Measurements from ENCODE around the gene NSD2. TPM values are rescaled to one million over a fixed set of nuclear protein-coding genes. Genes with fewer than 3 reads are reported as not detected.
A peak's percentile ranks its signal among the peaks of the same experiment; 100 is the strongest.
"Not testable (repeated sequence)": the region's sequence is repeated elsewhere in the genome, so short reads cannot be mapped to it uniquely, and the experiment has no call there.

Gene NSD2
- total and polyA plus RNA-seq, 2 donors (not counting 1 experiment from before 2014, with no cell fraction given), result 14.2 to 64.8 TPM

GRCh38 chr4:2003361-2003760, 132.2 kb downstream of the NSD2 start:
- intact Hi-C loops (cut with micrococcal nuclease), result loop anchor here (10.0 kb wide), 1 partner anchor 241 kb away; the partner anchor contains the start of genes HAUS3 and POLN
- H3K27ac ChIP-seq (ENCODE audit: low read length in 2 of 2); H3K4me2 ChIP-seq (replicated peaks; ENCODE audit: low read depth, low read length, poor library complexity, severe bottlenecking); H3K27me3 ChIP-seq (replicated peaks in 1 of 4; ENCODE audit: control extremely low read depth in 1 of 4, control insufficient read depth in 3 of 4, insufficient read depth in 4 of 4, low read length in 3 of 4); H3K9ac ChIP-seq (ENCODE audit: low read length); DNase-seq; H3K4me3 Mint-ChIP-seq; H3K4me3 ChIP-seq (ENCODE audit: control extremely low read depth in 1 of 5, extremely low read depth in 1 of 5, insufficient read depth in 1 of 5, low read depth in 2 of 5, low read length in 4 of 5); CTCF ChIA-PET; H3K9me3 Mint-ChIP-seq (ENCODE audit: insufficient read depth); H3K27ac Mint-ChIP-seq; H3K27me3 Mint-ChIP-seq; ATAC-seq (ENCODE audit: low read depth); H2AFZ ChIP-seq (ENCODE audit: insufficient read depth, low read depth, low read length, poor library complexity, severe bottlenecking); H3K9me3 ChIP-seq (ENCODE audit: control extremely low read depth in 1 of 3, control insufficient read depth in 2 of 3, insufficient read depth in 1 of 3, low read length in 2 of 3): not testable (repeated sequence)
- peaks cover 10 to 13% of the 10 kb centered on the region in 2 donors for H3K4me1 ChIP-seq (ENCODE audit: control insufficient read depth in 2 of 2, insufficient read depth in 2 of 2, low read length in 2 of 2)
- POLR2A ChIA-PET, result interaction anchor here (0.7 kb wide), 1 partner anchor 1407 kb away, joined by 5 read pairs; no protein-coding TSS in a partner anchor
- H3K79me2 ChIP-seq (ENCODE audit: control insufficient read depth, insufficient read depth, low read length), result peaks cover 99% of the 10 kb centered on the region
- WGBS (ENCODE audit: insufficient coverage), result 100% methylated on average over 1 of the region's 2 CpGs
- H3K4me1 Mint-ChIP-seq, result peaks cover 60% of the 10 kb centered on the region
- H4K20me1 ChIP-seq (ENCODE audit: control insufficient read depth, insufficient read depth, low read length, poor library complexity, severe bottlenecking), result peaks cover 49% of the 10 kb centered on the region
- H3K36me3 ChIP-seq (replicated peaks in 1 of 2; ENCODE audit: control extremely low read depth in 1 of 2, control insufficient read depth in 1 of 2, extremely low read depth in 1 of 2, insufficient read depth in 2 of 2, low read length in 1 of 2), result peaks cover 4 to 12% of the 10 kb centered on the region in 2 experiments

GRCh38 chr4:2006367-2006766, 135.2 kb downstream of the NSD2 start:
- Mint-ChIP-seq H3K4me3 (peak overlapping the region; percentile 4), H3K27ac (no peak overlapping the region), H3K9me3 (ENCODE audit: insufficient read depth) (no peaks in the 10 kb centered on the region), H3K27me3 (no peaks in the 10 kb centered on the region), H3K4me1 (peaks cover 47% of the 10 kb centered on the region)
- ChIA-PET CTCF (no interaction called here), POLR2A (no interaction called here)
- no peak for DNase-seq
- Histone ChIP-seq H3K27me3 (replicated peaks in 1 of 4; ENCODE audit: control extremely low read depth in 1 of 4, control insufficient read depth in 3 of 4, insufficient read depth in 4 of 4, low read length in 3 of 4) (no peaks in the 10 kb centered on the region), H3K9me3 (ENCODE audit: control extremely low read depth in 1 of 3, control insufficient read depth in 2 of 3, insufficient read depth in 1 of 3, low read length in 2 of 3) (no peaks in the 10 kb centered on the region), H2AFZ (ENCODE audit: insufficient read depth, low read depth, low read length, poor library complexity, severe bottlenecking) (no peak overlapping the region), H3K4me2 (replicated peaks; ENCODE audit: low read depth, low read length, poor library complexity, severe bottlenecking) (no peak overlapping the region), H3K4me3 (ENCODE audit: control extremely low read depth in 1 of 5, extremely low read depth in 1 of 5, insufficient read depth in 1 of 5, low read depth in 2 of 5, low read length in 4 of 5) (no peak overlapping the region), H3K36me3 (replicated peaks in 1 of 2; ENCODE audit: control extremely low read depth in 1 of 2, control insufficient read depth in 1 of 2, extremely low read depth in 1 of 2, insufficient read depth in 2 of 2, low read length in 1 of 2) (peaks cover 2 to 12% of the 10 kb centered on the region in 2 experiments), H3K9ac (ENCODE audit: low read length) (no peak overlapping the region), H4K20me1 (ENCODE audit: control insufficient read depth, insufficient read depth, low read length, poor library complexity, severe bottlenecking) (peaks cover 19% of the 10 kb centered on the region), H3K4me1 (ENCODE audit: control insufficient read depth in 2 of 2, insufficient read depth in 2 of 2, low read length in 2 of 2) (peaks cover 10 to 21% of the 10 kb centered on the region in 2 donors), H3K79me2 (ENCODE audit: control insufficient read depth, insufficient read depth, low read length) (peaks cover 73% of the 10 kb centered on the region), H3K27ac (ENCODE audit: low read length in 2 of 2) (no peak overlapping the region)
- intact Hi-C loops (cut with micrococcal nuclease), result loop anchor here (5.0 to 10.0 kb wide), 3 partner anchors 134 to 531 kb away; partner anchors contain the start of genes FAM193A, HAUS3, NSD2 and POLN
- TF ChIP-seq EZH2 (IDR thresholded peaks at IDR 0.05; ENCODE audit: borderline replicate concordance, insufficient read depth, low read depth, low read length, poor library complexity, severe bottlenecking) (no peak), CTCF (IDR thresholded peaks at IDR 0.05) (no peak)
- WGBS (ENCODE audit: insufficient coverage), result 97% methylated on average over 3 of the region's 7 CpGs
- no peak for ATAC-seq (ENCODE audit: low read depth)
